ENCODE measurements around the gene MED8. TPM values are rescaled to one million over a fixed set of nuclear protein-coding genes. Genes with fewer than 3 reads are reported as not detected.

MED8 gene
- total RNA-seq, 1 donor from 2014 or later = 54.5 TPM

GRCh38 chr1:43368646-43369020 lies 21.0 kb downstream of the MED8 start:
- peaks cover 18% of the 10 kb centered on the region for H3K36me3 Mint-ChIP-seq (ENCODE audit: low read depth, unreplicated experiment)
- FAIRE-seq = no peak
- H3K4me2 ChIP-seq (ENCODE audit: low read length) = peak overlapping the region; percentile 89
- TF ChIP-seq CTCF (IDR thresholded peaks at IDR 0.05; ENCODE audit: insufficient read depth, low read depth, low read length) = no peak
- TF ChIP-seq EZH2 (IDR thresholded peaks at IDR 0.05; ENCODE audit: insufficient read depth, low read length) = no peak
- peaks cover 31% of the 10 kb centered on the region for H4K20me1 ChIP-seq (ENCODE audit: insufficient read depth, low read length)
- no peaks in the 10 kb centered on the region for H3K9me3 Mint-ChIP-seq (ENCODE audit: unreplicated experiment)
- no peaks in the 10 kb centered on the region for H3K27me3 ChIP-seq (ENCODE audit: insufficient read depth, low read length)
- peaks cover 19% of the 10 kb centered on the region for H3K4me1 Mint-ChIP-seq (ENCODE audit: low read depth, unreplicated experiment)
- H3K9ac ChIP-seq (ENCODE audit: low read length) = peak overlapping the region; percentile 86
- peak overlapping the region; percentile 79 for H3K27ac ChIP-seq (ENCODE audit: low read depth, low read length)
- H3K4me3 Mint-ChIP-seq (ENCODE audit: unreplicated experiment) = peak overlapping the region; percentile 90
- H3K27me3 Mint-ChIP-seq (ENCODE audit: low read depth, unreplicated experiment) = no peaks in the 10 kb centered on the region
- H3K79me2 ChIP-seq (ENCODE audit: insufficient read depth, low read length) = peaks cover 55% of the 10 kb centered on the region
- peaks cover 14% of the 10 kb centered on the region for H3K36me3 ChIP-seq (ENCODE audit: insufficient read depth, low read length)
- no peak for DNase-seq (ENCODE audit: low read depth)
- peak overlapping the region; percentile 69 for H3K4me3 ChIP-seq (ENCODE audit: insufficient read depth, low read depth, low read length)
- H3K4me1 ChIP-seq (ENCODE audit: insufficient read depth, low read length) = peaks cover 40% of the 10 kb centered on the region
- peak overlapping the region; percentile 86 for H3K27ac Mint-ChIP-seq (ENCODE audit: unreplicated experiment)
- H3K9me3 ChIP-seq (ENCODE audit: insufficient read depth, low read depth, low read length) = no peaks in the 10 kb centered on the region
- peak overlapping the region; percentile 61 for H2AFZ ChIP-seq (ENCODE audit: low read depth, low read length)

GRCh38 chr1:43367904-43368645 lies 21.5 kb downstream of the MED8 start, which contains the start of gene ELOVL1:
Gene ELOVL1, minus strand, starts transcription at chr1:43368011. Its CDS starts 2,402 bp downstream, at chr1:43365609.
- Histone ChIP-seq H3K4me3 (ENCODE audit: insufficient read depth, low read depth, low read length) (peak within 1 kb of the TSS; percentile 69), H3K4me1 (ENCODE audit: insufficient read depth, low read length) (peaks cover 35% of the 10 kb centered on the region), H3K4me2 (ENCODE audit: low read length) (peak within 1 kb of the TSS; percentile 89), H3K36me3 (ENCODE audit: insufficient read depth, low read length) (peaks cover 20% of the 10 kb centered on the region), H3K9ac (ENCODE audit: low read length) (peak within 1 kb of the TSS; percentile 86), H3K9me3 (ENCODE audit: insufficient read depth, low read depth, low read length) (no peaks in the 10 kb centered on the region), H4K20me1 (ENCODE audit: insufficient read depth, low read length) (peaks cover 33% of the 10 kb centered on the region), H3K27ac (ENCODE audit: low read depth, low read length) (peak within 1 kb of the TSS; percentile 79), H3K27me3 (ENCODE audit: insufficient read depth, low read length) (no peaks in the 10 kb centered on the region), H2AFZ (ENCODE audit: low read depth, low read length) (peak within 1 kb of the TSS; percentile 61), H3K79me2 (ENCODE audit: insufficient read depth, low read length) (peaks cover 61% of the 10 kb centered on the region)
- peak within 1 kb of the TSS; percentile 91 for H3K4me3 Mint-ChIP-seq (ENCODE audit: unreplicated experiment)
- H3K4me1 Mint-ChIP-seq (ENCODE audit: low read depth, unreplicated experiment) = peaks cover 19% of the 10 kb centered on the region
- no peaks in the 10 kb centered on the region for H3K9me3 Mint-ChIP-seq (ENCODE audit: unreplicated experiment)
- H3K36me3 Mint-ChIP-seq (ENCODE audit: low read depth, unreplicated experiment) = peaks cover 19% of the 10 kb centered on the region
- H3K27me3 Mint-ChIP-seq (ENCODE audit: low read depth, unreplicated experiment) = no peaks in the 10 kb centered on the region
- DNase-seq (ENCODE audit: low read depth) (peak; percentile 75), FAIRE-seq (no peak)
- H3K27ac Mint-ChIP-seq (ENCODE audit: unreplicated experiment) = peak within 1 kb of the TSS; percentile 91
- TF ChIP-seq EZH2 (IDR thresholded peaks at IDR 0.05; ENCODE audit: insufficient read depth, low read length) (no peak), CTCF (IDR thresholded peaks at IDR 0.05; ENCODE audit: insufficient read depth, low read depth, low read length) (no peak)

Data from astrocyte (in vitro differentiated cells and primary cell).